AG04450 (cell line): Measurements from ENCODE around the gene DCAF6. TPM values are rescaled to one million over a fixed set of nuclear protein-coding genes. Genes with fewer than 3 reads are reported as not detected.

Experiments used
- CTCF ChIA-PET: fragments of 300-600, 350-600 bp; formaldehyde crosslinking; extraction: SDS; loops from one replicate; lab custom pipeline; 2022; ENCODE audit warnings: antibody characterized with exemption, inconsistent platforms; lab: Charles Lee
- POLR2A ChIA-PET: fragments of 350-600 bp; formaldehyde crosslinking; extraction: SDS; loops from one replicate; lab custom pipeline; 2021; ENCODE audit warnings: antibody characterized with exemption, inconsistent platforms; lab: Yijun Ruan, JAX
- DNase-seq: peaks from one replicate; pipeline ENCODE4 v3.0.0-alpha.2; 2011; ENCODE audit warnings: low read depth, low spot score
- H3K27ac ChIP-seq: one replicate; pipeline ENCODE4 v1.5.1; 2012; ENCODE audit warnings: low read depth, low read length, control low read depth
- H3K27me3 ChIP-seq: one replicate; pipeline ENCODE4 v1.6.0; 2012; ENCODE audit warnings: low read length; ENCODE audit not compliant: control insufficient read depth, insufficient read depth
- H3K4me3 ChIP-seq: 2 replicates; pipeline ENCODE4 v1.5.1; 2011; ENCODE audit warnings: mild to moderate bottlenecking, low read depth, low read length, control low read depth
- H3K9me3 ChIP-seq: 2 replicates; pipeline ENCODE4 v1.5.1; 2012; ENCODE audit warnings: low read length; ENCODE audit not compliant: control insufficient read depth, insufficient read depth
- CTCF ChIP-seq: IDR thresholded peaks from 2 replicates; pipeline ENCODE4 v1.5.1; 2011; ENCODE audit warnings: low read depth, low read length, control low read depth, inconsistent platforms
- polyA plus RNA-seq: library from polyadenylated mRNA; depleted of rRNA; stranded (reverse); fragments of >200 nt; gene quantifications from 2 replicates; pipeline ENCODE4 v1.2.3, GENCODE V29; 2011

Gene DCAF6
- polyA plus RNA-seq, 1 experiment = 137 TPM

DNA sequence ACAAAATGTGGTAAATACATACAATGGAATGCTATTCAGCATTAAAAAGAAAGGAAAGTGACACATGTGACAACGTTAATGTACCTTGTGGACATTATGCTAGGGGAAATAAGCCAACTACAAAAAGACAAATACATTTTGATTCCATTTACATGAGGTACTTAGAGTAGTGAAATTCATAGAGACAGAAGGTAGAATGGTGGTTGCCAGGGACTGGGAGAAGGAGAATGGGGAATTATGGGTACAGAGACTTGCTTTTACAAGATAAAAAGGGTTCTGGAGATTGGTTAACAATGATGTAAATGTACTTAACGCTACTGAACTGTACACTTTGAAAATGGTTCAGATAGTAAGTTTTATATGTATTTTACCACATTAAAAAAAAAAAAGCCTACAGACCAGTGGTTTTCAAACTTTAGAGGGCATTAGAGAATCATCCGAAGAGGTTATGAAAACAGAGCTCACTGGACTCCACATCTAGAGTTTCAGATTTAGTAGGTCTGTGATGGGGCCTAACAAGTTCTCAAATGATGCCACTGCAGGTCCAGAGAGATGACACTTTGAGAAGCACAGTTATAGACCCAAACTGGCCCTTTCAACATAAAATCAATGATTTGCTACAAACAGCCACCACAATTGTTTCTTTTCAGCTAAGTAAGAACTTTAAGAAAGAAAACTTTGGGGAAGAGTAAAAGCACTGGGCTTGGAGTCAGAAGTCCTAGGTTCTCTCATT lies 13.0 kb upstream of the DCAF6 start:
- no peak overlapping the region for H3K4me3 ChIP-seq
- no peaks in the 10 kb centered on the region for H3K27me3 ChIP-seq
- H3K27ac ChIP-seq = no peak overlapping the region
- no peak for TF ChIP-seq CTCF
- no peak for DNase-seq
- CTCF ChIA-PET = no interaction called here
- no peaks in the 10 kb centered on the region for H3K9me3 ChIP-seq
- POLR2A ChIA-PET = interaction anchor here (0.6 kb wide), 1 partner anchor 146 kb away, joined by 3 read pairs; no protein-coding TSS in a partner anchor

GRCh38 chr1:167924102-167924501 lies 12.4 kb upstream of the DCAF6 start:
- TF ChIP-seq CTCF = no peak
- ChIA-PET CTCF (interaction anchor here (0.6 kb wide), 1 partner anchor 120 kb away, joined by 5 read pairs; no protein-coding TSS in a partner anchor), POLR2A (no interaction called here)
- Histone ChIP-seq H3K9me3 (no peaks in the 10 kb centered on the region), H3K27me3 (no peaks in the 10 kb centered on the region), H3K4me3 (no peak overlapping the region), H3K27ac (no peak overlapping the region)
- DNase-seq = no peak

DNA sequence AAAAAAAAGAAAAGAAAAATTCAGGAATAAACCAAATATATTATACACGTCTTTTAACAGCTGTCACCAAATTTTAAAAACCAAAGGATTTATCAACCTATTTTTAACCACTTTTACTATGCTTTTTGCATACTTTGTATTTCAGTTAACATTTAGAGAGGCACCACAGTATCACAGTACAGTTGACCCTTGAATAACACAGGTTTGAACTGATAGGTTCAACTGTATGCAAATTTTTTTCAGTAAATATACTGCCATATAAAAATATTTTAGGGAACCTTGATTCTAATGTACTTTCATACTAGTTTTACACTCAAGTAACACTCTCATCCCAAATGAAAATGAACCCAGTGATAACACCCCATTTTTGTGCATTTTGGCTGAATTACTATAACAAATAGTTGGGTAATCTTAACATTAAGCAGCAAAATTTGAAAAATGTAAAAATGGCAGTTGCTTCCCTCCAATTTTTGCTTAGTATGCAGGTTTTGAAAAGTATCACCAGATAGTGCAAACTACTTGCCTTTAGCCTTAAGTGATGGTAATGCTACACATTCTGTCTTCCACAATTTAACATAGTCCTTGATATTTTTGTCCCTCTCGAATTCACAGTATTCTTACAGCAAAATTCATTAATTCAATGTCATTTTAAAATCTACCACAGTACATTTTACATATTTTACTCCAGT lies 11.8 kb upstream of the DCAF6 start:
- no peak overlapping the region for H3K27ac ChIP-seq
- H3K27me3 ChIP-seq = no peaks in the 10 kb centered on the region
- no peak for DNase-seq
- POLR2A ChIA-PET = no interaction called here
- CTCF ChIA-PET = interaction anchor here (0.6 kb wide), 1 partner anchor 121 kb away, joined by 5 read pairs; no protein-coding TSS in a partner anchor
- H3K9me3 ChIP-seq = no peaks in the 10 kb centered on the region
- TF ChIP-seq CTCF = no peak
- H3K4me3 ChIP-seq = no peak overlapping the region

DNA sequence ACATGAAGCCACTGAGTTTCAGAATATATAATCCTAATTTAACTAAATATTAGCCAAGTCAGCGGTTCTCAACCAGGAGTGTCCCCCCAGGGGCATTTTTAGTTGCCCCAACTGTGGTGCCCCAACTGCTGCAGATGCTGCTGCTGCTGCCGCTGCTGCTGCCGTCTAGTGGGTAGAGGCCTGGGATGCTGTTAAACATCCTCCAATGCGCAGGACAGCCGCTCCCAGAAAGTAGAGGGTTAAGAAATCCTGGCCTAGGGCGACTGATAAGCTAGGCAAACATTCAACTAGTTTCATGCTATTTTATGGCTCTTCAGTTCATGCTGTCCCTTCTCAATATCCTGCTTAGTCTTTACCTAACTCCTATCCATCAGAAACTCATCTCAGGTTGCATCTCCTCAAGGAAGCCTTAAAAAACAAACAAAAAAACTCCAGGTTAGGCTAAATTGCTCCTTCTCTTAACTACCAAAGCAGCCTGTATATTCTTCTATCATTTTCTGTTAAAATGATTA lies 9.9 kb upstream of the DCAF6 start:
- ChIA-PET CTCF (no interaction called here), POLR2A (interaction anchor here (1.5 kb wide), 1 partner anchor 10 kb away, joined by 4 read pairs; the partner anchor contains the start of gene DCAF6)
- Histone ChIP-seq H3K27me3 (no peaks in the 10 kb centered on the region), H3K9me3 (no peaks in the 10 kb centered on the region), H3K4me3 (no peak overlapping the region), H3K27ac (no peak overlapping the region)
- TF ChIP-seq CTCF = no peak
- DNase-seq = no peak
